K562 (cell line): ENCODE results near the gene EPB41L1. TPM values are rescaled to one million over a fixed set of nuclear protein-coding genes. Genes with fewer than 3 reads are reported as not detected.

Experiments used
- ASH1L ChIP-seq: fragments of 450-650 bp; IDR thresholded peaks from 2 replicates; pipeline ENCODE4 v1.6.1; 2018; ENCODE audit warnings: borderline replicate concordance, mild to moderate bottlenecking, low read depth; ENCODE audit not compliant: partially characterized antibody
- NR2F6 ChIP-seq: fragments of 450-650 bp; formaldehyde crosslinking; IDR thresholded peaks from 2 replicates; pipeline ENCODE4 v1.4.0; 2020; ENCODE audit warnings: mild to moderate bottlenecking
- RBM17 ChIP-seq: fragments of 200-400 bp; formaldehyde crosslinking; IDR thresholded peaks from 2 replicates; pipeline ENCODE4 v1.6.1; 2017; ENCODE audit warnings: low read depth, mild to moderate bottlenecking, low read length, borderline replicate concordance
- REST ChIP-seq, 2 experiments: fragments of 450-650 bp; formaldehyde crosslinking in 1 of 2; IDR thresholded peaks; 2 replicates each; pipeline versions ENCODE4 v1.4.0 to v1.6.1; 2014 to 2020; ENCODE audit warnings: mild to moderate bottlenecking in 2 of 2, borderline replicate concordance in 1 of 2, low read depth in 1 of 2
- SRSF3 ChIP-seq: fragments of 200-400 bp; formaldehyde crosslinking; IDR thresholded peaks from 2 replicates; pipeline ENCODE4 v1.6.1; 2016; ENCODE audit warnings: mild to moderate bottlenecking, low read length, moderate library complexity; ENCODE audit not compliant: insufficient read depth
- polyA plus RNA-seq, 8 experiments: library from polyadenylated mRNA; depleted of rRNA in 4 of 8; stranded (reverse) in 5 of 8; unstranded in 3 of 8; fragments of >200 nt; fragmentation: Nextera tagmentation in 2 of 8; fragmentation: Illumina TruSeq in 1 of 8; extraction: Ambion mirVana in 2 of 8; extraction: Trizol in 1 of 8; gene quantifications; 2 replicates each; pipeline versions ENCODE4 v1.2.1 to v1.2.3, GENCODE V29; 2011 to 2014; ENCODE audit warnings: inconsistent platforms in 1 of 8, missing spikeins in 1 of 8
- total RNA-seq, 7 experiments: library from RNA; depleted of rRNA in 6 of 7; stranded (reverse); fragments of >200 nt in 6 of 7; fragmentation: Illumina TruSeq in 2 of 7; extraction: Trizol in 2 of 7; gene quantifications; 2 replicates each; pipeline versions ENCODE4 v1.2.1 to v1.2.3, GENCODE V29; 2011 to 2021; ENCODE audit warnings: low replicate concordance in 1 of 7
- TF ChIP-seq, protein P1 (sequence below), 2 experiments: fragments of 450-650 bp; IDR thresholded peaks; 2 replicates each; pipeline ENCODE4 v1.6.1; 2016; ENCODE audit warnings: mild to moderate bottlenecking in 2 of 2, borderline replicate concordance in 1 of 2, low read depth in 1 of 2, moderate library complexity in 1 of 2
- TF ChIP-seq, protein P2 (sequence below): fragments of 200-400 bp; formaldehyde crosslinking; IDR thresholded peaks from 2 replicates; pipeline ENCODE4 v1.6.1; 2017; ENCODE audit warnings: mild to moderate bottlenecking, low read depth, low read length, moderate library complexity

EPB41L1 gene
- total and polyA plus RNA-seq, 9 of the 15 experiments (the other 6 are each of a cell fraction or from before 2014, with no cell fraction given): 0.11 to 4.3 (median 1.3) TPM

DNA sequence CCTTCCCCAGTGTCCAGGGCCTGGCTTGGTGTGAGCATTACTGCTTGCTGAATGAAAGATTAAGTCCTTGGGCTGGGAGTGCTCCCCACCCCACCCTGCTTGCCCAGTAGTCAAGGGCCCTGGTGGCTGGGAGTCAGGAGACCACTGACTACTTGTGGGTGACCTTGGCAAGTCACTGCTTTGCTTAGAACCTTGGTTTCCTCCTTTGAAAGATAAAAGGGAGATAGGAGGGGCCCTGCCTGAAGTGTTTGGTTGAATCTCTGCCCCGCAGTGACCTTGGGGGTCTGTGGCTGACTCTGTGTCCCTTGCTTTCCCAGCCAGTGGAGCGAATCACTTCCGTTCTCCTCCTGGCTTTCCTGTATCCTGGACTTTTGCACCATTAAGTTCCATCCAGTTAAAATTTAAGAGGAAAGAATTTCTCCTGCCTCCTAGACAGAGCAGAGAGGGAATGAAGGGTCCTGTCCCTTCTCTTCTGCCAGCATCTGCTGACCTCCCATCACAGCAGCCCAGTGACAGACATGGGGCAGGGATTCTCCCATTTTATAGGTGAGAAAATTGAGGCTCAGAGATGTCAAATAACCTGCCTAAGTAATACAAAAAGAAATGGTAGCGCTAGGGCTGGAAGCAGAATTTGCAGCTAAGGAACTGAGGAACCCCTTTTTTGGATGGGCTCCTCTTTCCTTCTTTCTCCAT, 3.5 kb upstream of the EPB41L1 start (continued):
- TF ChIP-seq REST (IDR thresholded peaks at IDR 0.05; ENCODE audit: borderline replicate concordance): no peak
- no peak for TF ChIP-seq REST (CRISPR knock-in tag; IDR thresholded peaks at IDR 0.05; ENCODE audit: low read depth)
- TF ChIP-seq RBM17: no peak
- TF ChIP-seq SRSF3: no peak
- TF ChIP-seq, protein P1, sequence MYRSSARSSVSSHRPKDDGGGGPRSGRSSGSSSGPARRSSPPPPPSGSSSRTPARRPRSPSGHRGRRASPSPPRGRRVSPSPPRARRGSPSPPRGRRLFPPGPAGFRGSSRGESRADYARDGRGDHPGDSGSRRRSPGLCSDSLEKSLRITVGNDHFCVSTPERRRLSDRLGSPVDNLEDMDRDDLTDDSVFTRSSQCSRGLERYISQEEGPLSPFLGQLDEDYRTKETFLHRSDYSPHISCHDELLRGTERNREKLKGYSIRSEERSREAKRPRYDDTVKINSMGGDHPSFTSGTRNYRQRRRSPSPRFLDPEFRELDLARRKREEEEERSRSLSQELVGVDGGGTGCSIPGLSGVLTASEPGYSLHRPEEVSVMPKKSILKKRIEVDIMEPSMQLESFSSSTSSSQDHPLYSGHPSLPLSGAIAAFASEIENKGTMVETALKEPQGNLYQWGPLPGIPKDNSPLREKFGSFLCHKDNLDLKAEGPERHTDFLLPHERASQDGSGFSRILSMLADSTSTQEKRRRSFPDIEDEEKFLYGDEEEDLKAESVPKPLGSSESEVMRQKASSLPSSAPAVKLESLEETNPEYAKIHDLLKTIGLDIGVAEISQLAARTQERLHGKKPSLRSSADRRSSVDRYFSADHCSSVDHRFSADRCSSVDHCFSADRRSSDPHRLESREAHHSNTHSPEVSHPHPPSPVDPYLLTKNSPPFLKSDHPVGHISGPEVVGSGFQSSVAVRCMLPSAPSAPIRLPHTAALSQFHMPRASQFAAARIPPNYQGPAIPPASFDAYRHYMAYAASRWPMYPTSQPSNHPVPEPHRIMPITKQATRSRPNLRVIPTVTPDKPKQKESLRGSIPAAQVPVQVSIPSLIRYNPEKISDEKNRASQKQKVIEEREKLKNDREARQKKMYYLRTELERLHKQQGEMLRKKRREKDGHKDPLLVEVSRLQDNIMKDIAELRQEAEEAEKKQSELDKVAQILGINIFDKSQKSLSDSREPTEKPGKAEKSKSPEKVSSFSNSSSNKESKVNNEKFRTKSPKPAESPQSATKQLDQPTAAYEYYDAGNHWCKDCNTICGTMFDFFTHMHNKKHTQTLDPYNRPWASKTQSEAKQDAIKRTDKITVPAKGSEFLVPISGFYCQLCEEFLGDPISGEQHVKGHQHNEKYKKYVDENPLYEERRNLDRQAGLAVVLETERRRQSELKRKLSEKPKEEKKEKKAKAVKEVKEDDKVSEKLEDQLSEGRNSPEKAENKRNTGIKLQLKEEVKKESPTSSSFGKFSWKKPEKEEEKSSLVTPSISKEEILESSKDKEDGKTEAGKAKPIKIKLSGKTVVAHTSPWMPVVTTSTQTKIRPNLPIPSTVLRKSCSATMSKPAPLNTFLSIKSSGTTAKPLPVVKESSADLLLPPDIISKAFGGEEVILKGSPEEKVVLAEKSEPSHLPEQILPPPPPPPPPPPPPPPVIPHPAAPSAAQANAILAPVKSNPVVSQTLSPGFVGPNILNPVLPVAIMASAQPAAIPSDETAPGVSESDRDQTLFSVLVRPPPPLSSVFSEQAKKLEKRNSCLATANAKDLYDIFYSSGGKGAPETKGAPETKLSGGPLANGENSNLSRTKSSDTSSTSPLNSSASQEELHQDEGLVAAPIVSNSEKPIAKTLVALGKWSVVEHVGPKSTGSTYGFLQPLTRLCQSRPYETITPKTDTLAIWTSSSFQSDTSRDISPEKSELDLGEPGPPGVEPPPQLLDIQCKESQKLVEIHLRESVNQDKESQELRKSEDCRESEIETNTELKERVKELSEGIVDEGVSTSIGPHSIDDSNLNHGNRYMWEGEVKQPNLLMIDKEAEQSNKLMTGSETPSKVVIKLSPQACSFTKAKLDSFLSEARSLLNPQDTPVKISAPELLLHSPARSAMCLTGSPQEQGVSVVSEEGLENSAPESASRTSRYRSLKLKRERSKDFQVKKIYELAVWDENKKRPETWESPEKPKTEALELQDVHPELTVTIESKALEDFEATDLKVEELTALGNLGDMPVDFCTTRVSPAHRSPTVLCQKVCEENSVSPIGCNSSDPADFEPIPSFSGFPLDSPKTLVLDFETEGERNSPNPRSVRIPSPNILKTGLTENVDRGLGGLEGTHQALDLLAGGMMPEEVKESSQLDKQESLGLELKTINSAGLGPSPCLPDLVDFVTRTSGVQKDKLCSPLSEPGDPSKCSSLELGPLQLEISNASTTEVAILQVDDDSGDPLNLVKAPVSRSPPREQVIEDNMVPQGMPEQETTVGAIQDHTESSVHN (IDR thresholded peaks at IDR 0.05; ENCODE audit: borderline replicate concordance in 1 of 2, low read depth in 1 of 2): no peak
- TF ChIP-seq ASH1L: no peak
- no peak for TF ChIP-seq NR2F6 (CRISPR knock-in tag)
- TF ChIP-seq, protein P2, sequence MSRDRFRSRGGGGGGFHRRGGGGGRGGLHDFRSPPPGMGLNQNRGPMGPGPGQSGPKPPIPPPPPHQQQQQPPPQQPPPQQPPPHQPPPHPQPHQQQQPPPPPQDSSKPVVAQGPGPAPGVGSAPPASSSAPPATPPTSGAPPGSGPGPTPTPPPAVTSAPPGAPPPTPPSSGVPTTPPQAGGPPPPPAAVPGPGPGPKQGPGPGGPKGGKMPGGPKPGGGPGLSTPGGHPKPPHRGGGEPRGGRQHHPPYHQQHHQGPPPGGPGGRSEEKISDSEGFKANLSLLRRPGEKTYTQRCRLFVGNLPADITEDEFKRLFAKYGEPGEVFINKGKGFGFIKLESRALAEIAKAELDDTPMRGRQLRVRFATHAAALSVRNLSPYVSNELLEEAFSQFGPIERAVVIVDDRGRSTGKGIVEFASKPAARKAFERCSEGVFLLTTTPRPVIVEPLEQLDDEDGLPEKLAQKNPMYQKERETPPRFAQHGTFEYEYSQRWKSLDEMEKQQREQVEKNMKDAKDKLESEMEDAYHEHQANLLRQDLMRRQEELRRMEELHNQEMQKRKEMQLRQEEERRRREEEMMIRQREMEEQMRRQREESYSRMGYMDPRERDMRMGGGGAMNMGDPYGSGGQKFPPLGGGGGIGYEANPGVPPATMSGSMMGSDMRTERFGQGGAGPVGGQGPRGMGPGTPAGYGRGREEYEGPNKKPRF: no peak
